OCI-LY7 (cell line): Measurements from ENCODE around the gene ZMIZ1. TPM values are rescaled to one million over a fixed set of nuclear protein-coding genes. Genes with fewer than 3 reads are reported as not detected.

Experiments
- BruUV-seq: library from RNA; stranded (reverse); fragments of 400-500 nt; replicated peaks from 2 replicates; lab custom pipeline; 2021; lab: Mats Ljungman, UMichigan
- CTCF ChIA-PET: fragments of 300-600 bp; sonication (Branson Sonifier 250); formaldehyde crosslinking; loops from one replicate; lab custom pipeline; 2022; ENCODE audit warnings: antibody characterized with exemption; ENCODE audit not compliant: unreplicated experiment; lab: Charles Lee
- POLR2A ChIA-PET: fragments of 300-600 bp; sonication (Branson Sonifier 250); formaldehyde crosslinking; loops from one replicate; lab custom pipeline; 2022; ENCODE audit warnings: antibody characterized with exemption; lab: Charles Lee
- DNase-seq: peaks from one replicate; pipeline ENCODE4 v3.0.0-alpha.2; 2015; ENCODE audit warnings: low spot score
- H2AFZ ChIP-seq: fragments of 200-600 bp; sonication (generic), shearing (Covaris generic); 2 replicates; pipeline ENCODE4 v1.6.1; 2014; ENCODE audit warnings: mild to moderate bottlenecking, antibody characterized with exemption, low read length, moderate library complexity
- H3K27ac ChIP-seq: fragments of 200-600 bp; sonication (generic); 2 replicates; pipeline ENCODE4 v1.5.1; 2014; ENCODE audit warnings: mixed run types, low read depth, mild to moderate bottlenecking, moderate library complexity, low read length, inconsistent platforms; ENCODE audit not compliant: poor library complexity, severe bottlenecking
- H3K36me3 ChIP-seq: fragments of 200-600 bp; sonication (generic); 2 replicates; pipeline ENCODE4 v1.6.1; 2014; ENCODE audit warnings: mild to moderate bottlenecking, antibody characterized with exemption, low read length, moderate library complexity, mixed read lengths; ENCODE audit not compliant: insufficient read depth
- H3K4me1 ChIP-seq: fragments of 200-600 bp; sonication (generic); 2 replicates; pipeline ENCODE4 v1.5.1; 2014; ENCODE audit warnings: mild to moderate bottlenecking, low read length; ENCODE audit not compliant: insufficient read depth, poor library complexity, severe bottlenecking
- H3K4me2 ChIP-seq: fragments of 200-600 bp; sonication (generic); 2 replicates; pipeline ENCODE4 v1.6.1; 2014; ENCODE audit warnings: mild to moderate bottlenecking, low read length
- H3K4me3 ChIP-seq: fragments of 200-600 bp; sonication (generic); 2 replicates; pipeline ENCODE4 v1.5.1; 2014; ENCODE audit warnings: mild to moderate bottlenecking, low read depth, low read length; ENCODE audit not compliant: poor library complexity, severe bottlenecking
- H3K79me2 ChIP-seq: fragments of 200-600 bp; sonication (generic); 2 replicates; pipeline ENCODE4 v1.6.1; 2016; ENCODE audit warnings: low read depth, mild to moderate bottlenecking, low read length, moderate library complexity, mixed read lengths; ENCODE audit not compliant: insufficient read depth
- H3K9me2 ChIP-seq: fragments of 200-600 bp; sonication (generic); 2 replicates; pipeline ENCODE4 v1.6.1; 2016; ENCODE audit warnings: mild to moderate bottlenecking, low read length, mixed read lengths; ENCODE audit not compliant: insufficient read depth
- H3K9me3 ChIP-seq: fragments of 200-600 bp; sonication (generic); 2 replicates; pipeline ENCODE4 v1.6.1; 2014; ENCODE audit warnings: mild to moderate bottlenecking, mixed run types, low read length, mixed read lengths
- H4K20me1 ChIP-seq: fragments of 200-600 bp; sonication (generic); 2 replicates; pipeline ENCODE4 v1.6.1; 2014; ENCODE audit warnings: mild to moderate bottlenecking, antibody characterized with exemption, low read length, moderate library complexity, mixed read lengths; ENCODE audit not compliant: insufficient read depth
- EZH2phosphoT487 ChIP-seq: fragments of 200-600 bp; sonication (generic); IDR thresholded peaks from 2 replicates; pipeline ENCODE4 v1.6.1; 2018; ENCODE audit warnings: low read depth, borderline replicate concordance, mild to moderate bottlenecking, mixed run types, antibody characterized with exemption, low read length, moderate library complexity, mixed read lengths
- intact Hi-C: fragments of 100-400 bp; cut with micrococcal nuclease; formaldehyde crosslinking; loops from one replicate; pipeline ENCODE4 v1.10.0; 2022; ENCODE audit not compliant: unreplicated experiment
- total RNA-seq, 2 experiments: library from RNA; depleted of rRNA in 1 of 2; stranded (reverse); fragments of >200 nt in 1 of 2; shearing (Covaris generic) in 1 of 2; gene quantifications; 2 replicates each; pipeline ENCODE4 v1.2.3, GENCODE V29; 2014 to 2022
- TF ChIP-seq, protein P1 (sequence below): fragments of 200-600 bp; sonication (generic); conservative IDR thresholded peaks from 2 replicates; pipeline ENCODE4 v1.5.1; 2014; ENCODE audit warnings: mild to moderate bottlenecking, antibody characterized with exemption, low read length, moderate library complexity, mixed read lengths

ZMIZ1 gene
- total RNA-seq, 2 experiments from 2014 or later, result 20.4 to 66.9 TPM

DNA sequence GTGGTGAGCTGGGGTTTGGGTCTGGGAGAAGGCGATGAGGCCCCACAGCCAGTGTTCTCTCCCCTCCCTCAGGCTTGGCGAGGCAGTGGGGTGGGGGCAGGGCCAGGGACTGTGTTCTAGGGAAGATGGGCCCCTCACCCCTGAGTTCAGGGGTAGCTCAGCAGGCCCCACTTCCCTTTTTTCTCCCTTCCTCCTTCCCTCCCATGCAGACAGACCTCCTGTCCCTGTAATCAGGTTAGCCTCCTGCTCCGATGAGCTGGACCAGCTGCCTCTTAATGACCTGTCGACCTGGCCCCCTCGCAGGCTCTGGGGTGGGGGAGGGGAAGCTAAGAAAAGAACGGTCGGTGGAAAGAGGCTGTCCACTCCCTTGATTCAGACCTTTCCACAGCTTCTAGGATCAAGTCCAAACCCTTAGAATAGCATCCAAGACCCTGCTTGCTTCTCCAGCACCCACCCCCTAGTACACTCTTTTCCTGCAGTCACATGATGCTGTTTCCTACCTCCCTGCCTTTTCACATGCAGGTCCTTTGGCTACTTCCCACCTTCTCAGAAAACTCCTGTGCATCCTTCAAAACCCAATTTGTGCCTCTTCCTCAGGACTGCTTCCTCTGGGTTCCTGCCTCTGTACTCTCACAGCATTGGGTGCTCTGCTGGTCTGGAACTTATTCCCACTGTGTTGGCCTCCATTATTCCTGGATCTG lies 64.1 kb downstream of the ZMIZ1 start:
- peaks cover 67% of the 10 kb centered on the region for H3K4me1 ChIP-seq
- no peaks in the 10 kb centered on the region for H3K36me3 ChIP-seq
- H3K9me3 ChIP-seq, result no peaks in the 10 kb centered on the region
- peak overlapping the region; percentile 5 for H3K4me3 ChIP-seq
- DNase-seq, result peak; percentile 29
- no peak for TF ChIP-seq EZH2phosphoT487
- TF ChIP-seq, protein P1, sequence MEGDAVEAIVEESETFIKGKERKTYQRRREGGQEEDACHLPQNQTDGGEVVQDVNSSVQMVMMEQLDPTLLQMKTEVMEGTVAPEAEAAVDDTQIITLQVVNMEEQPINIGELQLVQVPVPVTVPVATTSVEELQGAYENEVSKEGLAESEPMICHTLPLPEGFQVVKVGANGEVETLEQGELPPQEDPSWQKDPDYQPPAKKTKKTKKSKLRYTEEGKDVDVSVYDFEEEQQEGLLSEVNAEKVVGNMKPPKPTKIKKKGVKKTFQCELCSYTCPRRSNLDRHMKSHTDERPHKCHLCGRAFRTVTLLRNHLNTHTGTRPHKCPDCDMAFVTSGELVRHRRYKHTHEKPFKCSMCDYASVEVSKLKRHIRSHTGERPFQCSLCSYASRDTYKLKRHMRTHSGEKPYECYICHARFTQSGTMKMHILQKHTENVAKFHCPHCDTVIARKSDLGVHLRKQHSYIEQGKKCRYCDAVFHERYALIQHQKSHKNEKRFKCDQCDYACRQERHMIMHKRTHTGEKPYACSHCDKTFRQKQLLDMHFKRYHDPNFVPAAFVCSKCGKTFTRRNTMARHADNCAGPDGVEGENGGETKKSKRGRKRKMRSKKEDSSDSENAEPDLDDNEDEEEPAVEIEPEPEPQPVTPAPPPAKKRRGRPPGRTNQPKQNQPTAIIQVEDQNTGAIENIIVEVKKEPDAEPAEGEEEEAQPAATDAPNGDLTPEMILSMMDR, result no peak
- no peaks in the 10 kb centered on the region for H4K20me1 ChIP-seq
- no peak overlapping the region for H2AFZ ChIP-seq
- H3K9me2 ChIP-seq, result no peaks in the 10 kb centered on the region
- intact Hi-C loops, result no loop called here
- POLR2A ChIA-PET, result interaction anchor here (0.7 to 1.7 kb wide), 7 partner anchors 9 to 136 kb away, joined by 3 to 7 read pairs (median 3); no protein-coding TSS in a partner anchor
- CTCF ChIA-PET, result interaction anchor here (0.8 to 1.7 kb wide), 3 partner anchors 31 to 58 kb away, joined by 3 to 7 read pairs (median 4); no protein-coding TSS in a partner anchor
- peak overlapping the region; percentile 54 for H3K4me2 ChIP-seq
- H3K79me2 ChIP-seq, result peaks cover 4% of the 10 kb centered on the region; the same call in 1 of the 2 replicates
- peak overlapping the region; percentile 32 for H3K27ac ChIP-seq
- BruUV-seq, result no TSS peak

DNA sequence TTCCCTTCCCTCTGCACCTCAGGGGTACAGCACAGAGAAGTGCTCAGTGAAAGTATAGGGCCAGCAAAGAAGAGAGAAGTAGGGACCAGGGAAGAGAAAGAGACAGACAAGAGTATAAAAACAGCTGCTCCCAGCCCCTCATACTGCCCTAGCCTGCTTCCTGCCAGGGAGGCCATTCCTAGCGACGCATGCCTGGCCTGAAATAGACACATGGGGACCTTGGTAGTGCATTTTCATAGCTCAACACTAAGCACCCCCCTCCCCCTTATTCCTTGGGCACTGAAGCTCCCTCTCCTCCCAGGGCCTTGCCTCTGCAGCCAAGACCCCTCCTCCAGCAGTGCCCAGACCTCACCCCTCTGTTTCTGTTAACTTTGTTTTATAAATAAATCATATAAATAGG lies 64.7 kb downstream of the ZMIZ1 start:
- Histone ChIP-seq H4K20me1 (no peaks in the 10 kb centered on the region), H3K4me1 (peaks cover 72% of the 10 kb centered on the region), H3K9me2 (no peaks in the 10 kb centered on the region), H3K4me2 (peak overlapping the region; percentile 54), H3K79me2 (peaks cover 4% of the 10 kb centered on the region; the same call in 1 of the 2 replicates), H3K36me3 (no peaks in the 10 kb centered on the region), H3K27ac (peak overlapping the region; percentile 32), H3K9me3 (no peaks in the 10 kb centered on the region), H3K4me3 (no peak overlapping the region), H2AFZ (no peak overlapping the region)
- ChIA-PET CTCF (interaction anchor here (0.6 to 1.7 kb wide), 3 partner anchors 31 to 86 kb away, joined by 3 to 7 read pairs (median 4); no protein-coding TSS in a partner anchor), POLR2A (no interaction called here)
- TF ChIP-seq EZH2phosphoT487, result no peak
- TF ChIP-seq, protein P1, result no peak
- no TSS peak for BruUV-seq
- intact Hi-C loops, result no loop called here
- no peak for DNase-seq
